ENCODE results near the gene KRT80.

The KRT80 gene

GRCh38 chr12:52179396-52179973, 12.3 kb downstream of the KRT80 start:
- no peak for DNase-seq (ENCODE audit: low spot score)

- no peak for DNase-seq (ENCODE audit: low spot score)
These were observed 12.8 kb downstream of the KRT80 start for GRCh38 chr12:52178984-52179383.

GRCh38 chr12:52178443-52178842, 13.4 kb downstream of the KRT80 start:
- no peak for DNase-seq (ENCODE audit: low spot score)

GRCh38 chr12:52175371-52176350, 16.2 kb downstream of the KRT80 start:
- no peak for DNase-seq (ENCODE audit: low spot score)

- no peak for DNase-seq (ENCODE audit: low spot score)
These were observed 18.3 kb downstream of the KRT80 start for GRCh38 chr12:52173526-52173925.

- DNase-seq (ENCODE audit: low spot score): no peak
These were observed 18.9 kb downstream of the KRT80 start for GRCh38 chr12:52172956-52173355.

- no peak for DNase-seq (ENCODE audit: low spot score)
These were observed 19.8 kb downstream of the KRT80 start for GRCh38 chr12:52171950-52172512.

GRCh38 chr12:52170827-52171226, 21.0 kb downstream of the KRT80 start:
- no peak for DNase-seq (ENCODE audit: low spot score)

- DNase-seq (ENCODE audit: low spot score): no peak
These were observed 21.9 kb downstream of the KRT80 start for GRCh38 chr12:52169886-52170285.

GRCh38 chr12:52168019-52168717, 23.6 kb downstream of the KRT80 start:
- DNase-seq (ENCODE audit: low spot score): no peak

- no peak for DNase-seq (ENCODE audit: low spot score)
These were observed 24.3 kb downstream of the KRT80 start for GRCh38 chr12:52167526-52167925.

- no peak for DNase-seq (ENCODE audit: low spot score)
These were observed 25.1 kb downstream of the KRT80 start for GRCh38 chr12:52166672-52167071.

GRCh38 chr12:52165096-52165855, 26.5 kb downstream of the KRT80 start:
- DNase-seq (ENCODE audit: low spot score): no peak

- DNase-seq (ENCODE audit: low spot score): no peak
These were observed 27.2 kb downstream of the KRT80 start for GRCh38 chr12:52164624-52165023.

GRCh38 chr12:52162981-52163380, 28.8 kb downstream of the KRT80 start:
- no peak for DNase-seq (ENCODE audit: low spot score)

GRCh38 chr12:52160200-52160599, 31.6 kb downstream of the KRT80 start:
- DNase-seq (ENCODE audit: low spot score): no peak

GRCh38 chr12:52157566-52158150, 34.2 kb downstream of the KRT80 start:
- DNase-seq (ENCODE audit: low spot score): no peak

GRCh38 chr12:52156757-52157565, 34.9 kb downstream of the KRT80 start:
- DNase-seq (ENCODE audit: low spot score): peak; percentile 76

GRCh38 chr12:52156311-52156710, 35.5 kb downstream of the KRT80 start:
- no peak for DNase-seq (ENCODE audit: low spot score)
